Measurements from ENCODE around the gene TRIM52.

DNA sequence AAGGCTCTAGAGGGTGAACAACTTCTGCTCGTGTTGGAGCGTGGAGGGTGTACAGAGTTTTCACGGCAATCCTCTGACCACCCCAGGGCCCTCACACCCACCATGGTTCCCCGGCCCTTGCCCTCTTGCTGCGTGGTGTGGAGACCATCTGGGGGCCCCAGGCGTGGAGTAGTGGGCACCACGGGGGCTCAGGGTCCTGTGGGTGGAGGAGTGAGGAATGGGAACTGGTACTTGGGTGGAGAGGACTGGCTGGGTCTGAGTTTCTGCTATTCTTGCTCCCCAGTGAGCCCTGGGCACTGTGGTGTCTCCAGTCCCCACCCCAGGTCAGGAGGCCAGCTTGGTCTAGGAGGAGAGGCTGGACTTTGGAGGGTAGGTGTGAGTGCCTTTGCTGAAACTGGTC lies 21.9 kb upstream of the TRIM52 start:
- TF ChIP-seq, protein P1, sequence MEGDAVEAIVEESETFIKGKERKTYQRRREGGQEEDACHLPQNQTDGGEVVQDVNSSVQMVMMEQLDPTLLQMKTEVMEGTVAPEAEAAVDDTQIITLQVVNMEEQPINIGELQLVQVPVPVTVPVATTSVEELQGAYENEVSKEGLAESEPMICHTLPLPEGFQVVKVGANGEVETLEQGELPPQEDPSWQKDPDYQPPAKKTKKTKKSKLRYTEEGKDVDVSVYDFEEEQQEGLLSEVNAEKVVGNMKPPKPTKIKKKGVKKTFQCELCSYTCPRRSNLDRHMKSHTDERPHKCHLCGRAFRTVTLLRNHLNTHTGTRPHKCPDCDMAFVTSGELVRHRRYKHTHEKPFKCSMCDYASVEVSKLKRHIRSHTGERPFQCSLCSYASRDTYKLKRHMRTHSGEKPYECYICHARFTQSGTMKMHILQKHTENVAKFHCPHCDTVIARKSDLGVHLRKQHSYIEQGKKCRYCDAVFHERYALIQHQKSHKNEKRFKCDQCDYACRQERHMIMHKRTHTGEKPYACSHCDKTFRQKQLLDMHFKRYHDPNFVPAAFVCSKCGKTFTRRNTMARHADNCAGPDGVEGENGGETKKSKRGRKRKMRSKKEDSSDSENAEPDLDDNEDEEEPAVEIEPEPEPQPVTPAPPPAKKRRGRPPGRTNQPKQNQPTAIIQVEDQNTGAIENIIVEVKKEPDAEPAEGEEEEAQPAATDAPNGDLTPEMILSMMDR (IDR thresholded peaks at IDR 0.05; ENCODE audit: borderline replicate concordance, extremely low read depth, low read length, poor library complexity, severe bottlenecking) = no peak
- no peak for TF ChIP-seq EZH2 (IDR thresholded peaks at IDR 0.05; ENCODE audit: borderline replicate concordance, low read depth, low read length, severe bottlenecking)

Measured in DND-41 (cell line).